H9 (cell line): Measurements from ENCODE around the gene ASPM. TPM values are rescaled to one million over a fixed set of nuclear protein-coding genes. Genes with fewer than 3 reads are reported as not detected.

ENCODE experiments used
- DNase-seq: peaks from one replicate; pipeline ENCODE4 v3.0.0-alpha.2; 2017
- H2AFZ ChIP-seq: one replicate; pipeline ENCODE4 v1.6.1; 2013; ENCODE audit warnings: mild to moderate bottlenecking, low read length, control low read depth, moderate library complexity
- H2AK5ac ChIP-seq: 2 replicates; pipeline ENCODE4 v1.6.1; 2013; ENCODE audit warnings: low read length, control low read depth, mixed read lengths; ENCODE audit not compliant: insufficient read length
- H2BK120ac ChIP-seq: one replicate; pipeline ENCODE4 v1.6.1; 2013; ENCODE audit warnings: low read depth, mild to moderate bottlenecking, low read length, control low read depth, inconsistent platforms; ENCODE audit not compliant: poor library complexity, severe bottlenecking
- H2BK12ac ChIP-seq: 2 replicates; pipeline ENCODE4 v1.6.1; 2013; ENCODE audit warnings: low read length, control low read depth, mixed read lengths, low read depth; ENCODE audit not compliant: insufficient read length
- H2BK15ac ChIP-seq: 2 replicates; pipeline ENCODE4 v1.6.1; 2013; ENCODE audit warnings: low read depth, low read length, control low read depth
- H2BK20ac ChIP-seq: one replicate; pipeline ENCODE4 v1.6.1; 2013; ENCODE audit warnings: low read depth, mild to moderate bottlenecking, low read length, control low read depth, inconsistent platforms; ENCODE audit not compliant: poor library complexity, severe bottlenecking
- H2BK5ac ChIP-seq: 2 replicates; pipeline ENCODE4 v1.6.1; 2013; ENCODE audit warnings: low read length, control low read depth, mixed read lengths; ENCODE audit not compliant: insufficient read length
- H3K14ac ChIP-seq: 2 replicates; pipeline ENCODE4 v1.6.1; 2013; ENCODE audit warnings: low read length, control low read depth; ENCODE audit not compliant: insufficient read depth
- H3K18ac ChIP-seq: 2 replicates; pipeline ENCODE4 v1.6.1; 2013; ENCODE audit warnings: low read depth, mild to moderate bottlenecking, mixed read lengths, low read length, control low read depth; ENCODE audit not compliant: insufficient read length
- H3K23ac ChIP-seq: 2 replicates; pipeline ENCODE4 v1.6.1; 2013; ENCODE audit warnings: low read length, control low read depth, mixed read lengths, low read depth; ENCODE audit not compliant: insufficient read length
- H3K23me2 ChIP-seq: 2 replicates; pipeline ENCODE4 v1.6.1; 2013; ENCODE audit warnings: low read depth, mild to moderate bottlenecking, mixed read lengths, low read length, control low read depth; ENCODE audit not compliant: insufficient read length, poor library complexity, severe bottlenecking
- H3K27ac ChIP-seq: 2 replicates; pipeline ENCODE4 v1.5.1; 2013; ENCODE audit warnings: low read length, control low read depth, mixed read lengths, low read depth; ENCODE audit not compliant: insufficient read length
- H3K27me3 ChIP-seq: 2 replicates; pipeline ENCODE4 v1.6.1; 2013; ENCODE audit warnings: low read length, control low read depth, inconsistent platforms; ENCODE audit not compliant: insufficient read depth
- H3K4ac ChIP-seq: 2 replicates; pipeline ENCODE4 v1.6.1; 2013; ENCODE audit warnings: low read depth, mild to moderate bottlenecking, control low read depth, inconsistent platforms, low read length, moderate library complexity
- H3K4me1 ChIP-seq: 2 replicates; pipeline ENCODE4 v1.6.1; 2013; ENCODE audit warnings: low read length, control low read depth, inconsistent platforms; ENCODE audit not compliant: insufficient read depth
- H3K4me2 ChIP-seq: 2 replicates; pipeline ENCODE4 v1.6.1; 2013; ENCODE audit warnings: low read length, control low read depth, mixed read lengths; ENCODE audit not compliant: insufficient read length, insufficient read depth
- H3K56ac ChIP-seq: 2 replicates; pipeline ENCODE4 v1.6.1; 2013; ENCODE audit warnings: low read depth, mild to moderate bottlenecking, mixed read lengths, low read length, control low read depth; ENCODE audit not compliant: insufficient read length
- H3K79me1 ChIP-seq: 2 replicates; pipeline ENCODE4 v1.6.1; 2013; ENCODE audit warnings: low read depth, mild to moderate bottlenecking, moderate library complexity, low read length, control low read depth, inconsistent platforms; ENCODE audit not compliant: insufficient read depth, poor library complexity, severe bottlenecking
- H3K79me2 ChIP-seq: 2 replicates; pipeline ENCODE4 v1.6.1; 2013; ENCODE audit warnings: low read length, control low read depth, inconsistent platforms; ENCODE audit not compliant: insufficient read depth
- H3K9ac ChIP-seq: 2 replicates; pipeline ENCODE4 v1.6.1; 2013; ENCODE audit warnings: low read length, control low read depth, mixed read lengths; ENCODE audit not compliant: insufficient read length; ENCODE audit errors: extremely low read depth
- H3K9me3 ChIP-seq: one replicate; pipeline ENCODE4 v1.6.1; 2013; ENCODE audit warnings: low read depth, low read length, inconsistent platforms; ENCODE audit not compliant: control insufficient read depth
- H3T11ph ChIP-seq: one replicate; pipeline ENCODE4 v1.6.1; 2013; ENCODE audit warnings: mild to moderate bottlenecking, low read length, control low read depth, inconsistent platforms
- H4K20me1 ChIP-seq: one replicate; pipeline ENCODE4 v1.6.1; 2013; ENCODE audit not compliant: control insufficient read depth, insufficient read length, insufficient read depth
- H4K5ac ChIP-seq: 2 replicates; pipeline ENCODE4 v1.6.1; 2013; ENCODE audit warnings: low read depth, mild to moderate bottlenecking, mixed read lengths, low read length, control low read depth; ENCODE audit not compliant: insufficient read length
- H4K8ac ChIP-seq: replicated peaks from 2 replicates; pipeline ENCODE4 v1.6.1; 2013; ENCODE audit warnings: low read length, control low read depth, mixed read lengths, low read depth; ENCODE audit not compliant: insufficient read length
- H4K91ac ChIP-seq: 2 replicates; pipeline ENCODE4 v1.6.1; 2013; ENCODE audit warnings: low read depth, mild to moderate bottlenecking, moderate library complexity, mixed read lengths, low read length, control low read depth; ENCODE audit not compliant: insufficient read length
- H3K27ac Mint-ChIP-seq, 3 experiments: 2 replicates in 2 of 3; 3 replicates in 1 of 3; pipeline ENCODE4 v1.8.0; 2020 to 2021; ENCODE audit warnings: mixed read lengths in 3 of 3, mild to moderate bottlenecking in 1 of 3, moderate library complexity in 1 of 3
- H3K27me3 Mint-ChIP-seq: 2 replicates; pipeline ENCODE4 v1.8.0; 2021; ENCODE audit warnings: low read depth, mild to moderate bottlenecking, moderate library complexity, mixed read lengths
- H3K36me3 Mint-ChIP-seq, 3 experiments: 2 replicates in 2 of 3; 3 replicates in 1 of 3; pipeline ENCODE4 v1.8.0; 2020 to 2021; ENCODE audit warnings: low read depth in 3 of 3, mixed read lengths in 3 of 3; ENCODE audit not compliant: insufficient read depth in 1 of 3
- H3K4me1 Mint-ChIP-seq, 2 experiments: 2 replicates each; pipeline ENCODE4 v1.8.0; 2020; ENCODE audit warnings: mixed read lengths in 2 of 2
- H3K4me3 Mint-ChIP-seq, 2 experiments: 2 replicates in 1 of 2; 3 replicates in 1 of 2; pipeline ENCODE4 v1.8.0; 2020 to 2021; ENCODE audit warnings: mild to moderate bottlenecking in 2 of 2, mixed read lengths in 2 of 2, moderate library complexity in 1 of 2
- H3K9me3 Mint-ChIP-seq, 2 experiments: 2 replicates in 1 of 2; 3 replicates in 1 of 2; pipeline ENCODE4 v1.8.0; 2020; ENCODE audit warnings: mild to moderate bottlenecking in 2 of 2, mixed read lengths in 2 of 2, moderate library complexity in 1 of 2
- WGBS: extraction: QIAGEN DNeasy Blood & Tissue Kit; methylation state at CpG from one replicate; pipeline ENCODE4 v1.1.7; 2013; ENCODE audit warnings: missing lambda C conversion rate, low lambda C conversion rate, mixed read lengths; ENCODE audit not compliant: insufficient read length; ENCODE audit errors: extremely low coverage; 5-methylcytosine and 5-hydroxymethylcytosine counted together
- total RNA-seq: library from RNA; stranded (reverse); gene quantifications from 2 replicates; pipeline ENCODE4 v1.2.1, GENCODE V29; 2021
- TF ChIP-seq, protein P1 (sequence below): fragments of 200-600 bp; sonication (generic); conservative IDR thresholded peaks from 3 replicates; pipeline ENCODE4 v1.8.0; 2021; ENCODE audit warnings: antibody characterized with exemption, mild to moderate bottlenecking

ASPM gene
- total RNA-seq, 1 experiment from 2014 or later, result 34.9 TPM

DNA sequence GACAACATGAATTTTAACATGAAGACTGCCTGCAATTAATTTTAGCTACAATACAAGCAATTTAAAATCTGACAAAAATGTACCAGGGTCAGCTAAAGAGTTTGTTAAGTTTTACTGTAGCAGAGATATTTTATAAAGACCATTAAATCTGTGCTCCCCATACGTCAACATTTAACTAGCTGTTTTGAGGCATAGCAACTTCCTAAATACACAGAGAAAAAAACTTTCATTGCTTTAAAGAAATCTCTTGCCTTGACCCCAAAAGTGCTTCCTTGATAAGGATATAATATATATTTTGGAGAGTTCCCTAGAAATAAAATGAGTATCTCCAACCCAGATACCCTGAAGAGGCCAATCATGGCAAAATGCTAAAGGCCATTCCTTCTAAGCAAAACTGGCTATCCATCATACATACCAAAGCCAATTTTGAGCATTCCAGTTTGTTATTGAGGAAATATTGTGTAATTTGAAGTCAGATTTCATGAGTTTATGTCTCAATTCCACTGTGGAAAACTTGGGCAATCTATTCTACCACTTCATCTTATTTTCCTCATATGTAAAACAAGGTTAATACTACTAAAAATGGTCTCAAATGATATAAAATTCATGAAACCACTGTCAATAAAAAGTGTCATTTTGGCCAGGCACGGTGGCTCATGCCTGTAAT, 19.1 kb downstream of the ASPM start:
- Histone ChIP-seq H3T11ph (no peak overlapping the region), H3K9me3 (no peaks in the 10 kb centered on the region), H2BK120ac (no peak overlapping the region), H3K27me3 (no peaks in the 10 kb centered on the region), H3K79me2 (no peaks in the 10 kb centered on the region), H3K14ac (no peak overlapping the region), H4K5ac (no peak overlapping the region), H3K27ac (no peak overlapping the region), H2BK20ac (no peak overlapping the region), H3K23me2 (no peaks in the 10 kb centered on the region), H2BK12ac (no peak overlapping the region), H3K4me1 (no peaks in the 10 kb centered on the region), H4K8ac (no peak overlapping the region), H3K79me1 (peaks cover 3% of the 10 kb centered on the region), H3K56ac (no peak overlapping the region), H2AFZ (no peak overlapping the region), H4K20me1 (no peaks in the 10 kb centered on the region), H3K9ac (no peak overlapping the region), H3K18ac (no peak overlapping the region), H3K23ac (no peak overlapping the region), H2BK15ac (no peak overlapping the region), H3K4ac (no peak overlapping the region), H4K91ac (no peak overlapping the region), H2BK5ac (no peak overlapping the region), H3K4me2 (no peak overlapping the region), H2AK5ac (no peak overlapping the region)
- TF ChIP-seq, protein P1, sequence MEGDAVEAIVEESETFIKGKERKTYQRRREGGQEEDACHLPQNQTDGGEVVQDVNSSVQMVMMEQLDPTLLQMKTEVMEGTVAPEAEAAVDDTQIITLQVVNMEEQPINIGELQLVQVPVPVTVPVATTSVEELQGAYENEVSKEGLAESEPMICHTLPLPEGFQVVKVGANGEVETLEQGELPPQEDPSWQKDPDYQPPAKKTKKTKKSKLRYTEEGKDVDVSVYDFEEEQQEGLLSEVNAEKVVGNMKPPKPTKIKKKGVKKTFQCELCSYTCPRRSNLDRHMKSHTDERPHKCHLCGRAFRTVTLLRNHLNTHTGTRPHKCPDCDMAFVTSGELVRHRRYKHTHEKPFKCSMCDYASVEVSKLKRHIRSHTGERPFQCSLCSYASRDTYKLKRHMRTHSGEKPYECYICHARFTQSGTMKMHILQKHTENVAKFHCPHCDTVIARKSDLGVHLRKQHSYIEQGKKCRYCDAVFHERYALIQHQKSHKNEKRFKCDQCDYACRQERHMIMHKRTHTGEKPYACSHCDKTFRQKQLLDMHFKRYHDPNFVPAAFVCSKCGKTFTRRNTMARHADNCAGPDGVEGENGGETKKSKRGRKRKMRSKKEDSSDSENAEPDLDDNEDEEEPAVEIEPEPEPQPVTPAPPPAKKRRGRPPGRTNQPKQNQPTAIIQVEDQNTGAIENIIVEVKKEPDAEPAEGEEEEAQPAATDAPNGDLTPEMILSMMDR, result no peak
- no peak for DNase-seq
- peaks cover 21 to 59% (median 46%) of the 10 kb centered on the region in 3 experiments for H3K36me3 Mint-ChIP-seq
- H3K27ac Mint-ChIP-seq, result no peak overlapping the region
- no CpG with 5 or more reads among the region's 2 CpGs for WGBS
- H3K4me3 Mint-ChIP-seq, result no peak overlapping the region
- peaks cover 6 to 19% of the 10 kb centered on the region in 2 experiments for H3K4me1 Mint-ChIP-seq
- no peaks in the 10 kb centered on the region for H3K9me3 Mint-ChIP-seq
- H3K27me3 Mint-ChIP-seq, result no peaks in the 10 kb centered on the region
